ENCODE data around the gene FETUB. TPM values are rescaled to one million over a fixed set of nuclear protein-coding genes. Genes with fewer than 3 reads are reported as not detected.

The FETUB gene
- polyA plus RNA-seq, 2 of the 4 experiments (the other 2 are of a cell fraction), result 0.06 to 0.10 TPM

DNA sequence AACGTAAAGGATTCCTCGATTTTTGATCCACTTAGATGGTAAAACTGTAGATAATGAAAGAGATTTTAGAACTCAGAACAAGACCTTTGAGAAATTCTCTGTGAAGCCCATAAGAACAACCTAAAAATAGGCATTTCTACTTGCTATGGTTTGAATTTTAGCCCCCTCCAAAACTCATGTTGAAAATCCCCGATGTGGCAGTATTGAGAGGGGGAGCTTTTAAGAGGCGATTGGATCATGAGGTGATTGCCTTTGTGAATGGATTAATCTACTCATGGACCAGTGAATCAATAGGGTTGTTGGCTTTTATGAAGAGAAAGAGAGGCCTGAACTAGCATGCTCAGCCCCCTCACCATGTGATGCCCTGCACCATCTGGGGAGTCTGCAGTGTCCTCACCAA lies 47.5 kb upstream of the FETUB start:
- H3K4me1 ChIP-seq, result peaks cover 26% of the 10 kb centered on the region
- H3K4me3 ChIP-seq, result no peak overlapping the region
- no peak for DNase-seq (ENCODE audit: low read depth in 1 of 2, low spot score in 1 of 2)
- H3K9me3 ChIP-seq, result no peaks in the 10 kb centered on the region
- no peak overlapping the region for H3K27ac ChIP-seq
- ATAC-seq, result no peak
- CTCF ChIA-PET, result interaction anchor here (1.1 to 7.4 kb wide), 3 partner anchors 20 to 229 kb away, joined by 3 to 62 read pairs (median 7); partner anchors contain the start of gene AHSG
- TF ChIP-seq NFE2L2 (conservative IDR thresholded peaks at IDR 0.05; ENCODE audit: low read length) (no peak), ZSCAN20 (CRISPR knock-in tag; IDR thresholded peaks at IDR 0.05) (no peak), TP53 (CRISPR knock-in tag; IDR thresholded peaks at IDR 0.05) (no peak), MAFK (IDR thresholded peaks at IDR 0.05; ENCODE audit: partially characterized antibody) (peak; percentile 16), HOXA7 (CRISPR knock-in tag; IDR thresholded peaks at IDR 0.05) (no peak), PHF8 (IDR thresholded peaks at IDR 0.05; ENCODE audit: borderline replicate concordance, low read depth) (no peak)
- no peak for FAIRE-seq
- WGBS (ENCODE audit: missing lambda C conversion rate), result 90% methylated on average over 4 of the region's 4 CpGs
- POLR2A ChIA-PET, result no interaction called here
- no peak overlapping the region for H3K4me2 ChIP-seq

DNA sequence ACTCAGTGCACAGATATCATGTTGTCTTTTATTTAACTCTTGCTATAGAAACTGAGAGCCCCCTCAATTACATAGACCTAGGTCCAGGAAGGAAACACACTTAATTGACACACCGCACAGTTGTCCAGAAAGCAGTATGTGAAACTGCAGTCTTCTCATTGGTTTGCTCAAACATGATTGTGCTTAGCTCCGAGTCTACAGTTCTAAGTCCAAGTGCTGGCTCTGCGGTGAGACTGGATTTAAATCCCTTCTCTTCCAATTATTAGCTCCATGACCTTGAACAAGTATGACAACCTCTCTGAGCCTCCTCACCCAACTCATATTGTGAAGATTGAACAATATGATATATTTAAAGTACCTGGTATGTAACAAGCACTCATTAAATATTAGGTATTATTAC lies 46.3 kb upstream of the FETUB start:
- no peak overlapping the region for H3K4me3 ChIP-seq
- peaks cover 28% of the 10 kb centered on the region for H3K4me1 ChIP-seq
- no peak overlapping the region for H3K27ac ChIP-seq
- ATAC-seq (no peak), FAIRE-seq (no peak), DNase-seq (ENCODE audit: low read depth in 1 of 2, low spot score in 1 of 2) (no peak)
- ChIA-PET POLR2A (no interaction called here), CTCF (interaction anchor here (0.8 to 7.4 kb wide), 4 partner anchors 9 to 22 kb away, joined by 3 to 62 read pairs (median 4); partner anchors contain the start of gene AHSG)
- no peaks in the 10 kb centered on the region for H3K9me3 ChIP-seq
- H3K4me2 ChIP-seq, result no peak overlapping the region
- 95% methylated on average over 3 of the region's 3 CpGs for WGBS (ENCODE audit: missing lambda C conversion rate)
- TF ChIP-seq SREBF2 (IDR thresholded peaks at IDR 0.05), result no peak
- TF ChIP-seq, protein P1, sequence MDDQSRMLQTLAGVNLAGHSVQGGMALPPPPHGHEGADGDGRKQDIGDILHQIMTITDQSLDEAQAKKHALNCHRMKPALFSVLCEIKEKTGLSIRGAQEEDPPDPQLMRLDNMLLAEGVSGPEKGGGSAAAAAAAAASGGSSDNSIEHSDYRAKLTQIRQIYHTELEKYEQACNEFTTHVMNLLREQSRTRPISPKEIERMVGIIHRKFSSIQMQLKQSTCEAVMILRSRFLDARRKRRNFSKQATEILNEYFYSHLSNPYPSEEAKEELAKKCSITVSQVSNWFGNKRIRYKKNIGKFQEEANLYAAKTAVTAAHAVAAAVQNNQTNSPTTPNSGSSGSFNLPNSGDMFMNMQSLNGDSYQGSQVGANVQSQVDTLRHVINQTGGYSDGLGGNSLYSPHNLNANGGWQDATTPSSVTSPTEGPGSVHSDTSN (IDR thresholded peaks at IDR 0.05), result no peak
- TF ChIP-seq KDM5A (IDR thresholded peaks at IDR 0.05), result no peak
- TF ChIP-seq, protein P2, sequence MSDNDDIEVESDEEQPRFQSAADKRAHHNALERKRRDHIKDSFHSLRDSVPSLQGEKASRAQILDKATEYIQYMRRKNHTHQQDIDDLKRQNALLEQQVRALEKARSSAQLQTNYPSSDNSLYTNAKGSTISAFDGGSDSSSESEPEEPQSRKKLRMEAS (IDR thresholded peaks at IDR 0.05), result no peak
- TF ChIP-seq SMC3 (IDR thresholded peaks at IDR 0.05), result no peak
- TF ChIP-seq PHF8 (IDR thresholded peaks at IDR 0.05; ENCODE audit: borderline replicate concordance, low read depth), result no peak
- TF ChIP-seq JUN (IDR thresholded peaks at IDR 0.05), result no peak
- TF ChIP-seq, protein P3, sequence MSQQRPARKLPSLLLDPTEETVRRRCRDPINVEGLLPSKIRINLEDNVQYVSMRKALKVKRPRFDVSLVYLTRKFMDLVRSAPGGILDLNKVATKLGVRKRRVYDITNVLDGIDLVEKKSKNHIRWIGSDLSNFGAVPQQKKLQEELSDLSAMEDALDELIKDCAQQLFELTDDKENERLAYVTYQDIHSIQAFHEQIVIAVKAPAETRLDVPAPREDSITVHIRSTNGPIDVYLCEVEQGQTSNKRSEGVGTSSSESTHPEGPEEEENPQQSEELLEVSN (IDR thresholded peaks at IDR 0.05; ENCODE audit: borderline replicate concordance, low read depth), result no peak
- no peak for TF ChIP-seq HEYL (CRISPR knock-in tag; IDR thresholded peaks at IDR 0.05)
- TF ChIP-seq ZC3H11A (IDR thresholded peaks at IDR 0.05), result no peak
- no peak for TF ChIP-seq CBX8 (IDR thresholded peaks at IDR 0.05)
- TF ChIP-seq HOXA7 (CRISPR knock-in tag; IDR thresholded peaks at IDR 0.05), result no peak
- TF ChIP-seq RAD21 (conservative IDR thresholded peaks at IDR 0.05 in 1 of 2, IDR thresholded peaks at IDR 0.05 in 1 of 2), result no peak
- TF ChIP-seq KDM1A (IDR thresholded peaks at IDR 0.05; ENCODE audit: low read depth), result no peak

DNA sequence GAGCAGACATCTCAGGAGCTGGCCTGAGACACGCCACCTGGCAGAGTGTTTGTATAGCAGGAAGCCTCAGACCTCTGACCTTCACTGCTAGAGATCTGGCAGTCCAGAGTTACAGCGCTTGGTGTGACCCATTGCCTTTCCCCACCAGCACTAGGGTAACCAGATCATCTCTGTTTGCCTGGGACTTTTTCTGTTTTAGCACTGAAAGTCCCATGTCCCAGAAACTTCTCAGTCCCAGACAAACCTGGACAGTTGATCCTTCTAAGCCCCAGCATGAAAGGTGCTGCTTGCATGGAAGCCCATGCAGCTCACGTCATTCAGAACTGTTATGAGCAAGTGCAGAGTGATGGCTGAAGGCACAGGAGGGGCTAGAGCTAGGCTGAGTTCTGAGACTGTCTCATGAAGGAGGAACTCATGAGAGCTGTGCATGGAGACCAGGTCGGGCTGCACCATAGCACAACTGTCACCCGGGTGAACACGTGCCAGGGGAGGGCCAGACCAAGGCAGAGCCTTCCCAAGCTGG lies 45.5 kb upstream of the FETUB start:
- TF ChIP-seq TP53 (CRISPR knock-in tag; IDR thresholded peaks at IDR 0.05), result no peak
- TF ChIP-seq HEYL (CRISPR knock-in tag; IDR thresholded peaks at IDR 0.05), result no peak
- no peak for TF ChIP-seq FOSB (CRISPR knock-in tag; IDR thresholded peaks at IDR 0.05)
- TF ChIP-seq, protein P4, sequence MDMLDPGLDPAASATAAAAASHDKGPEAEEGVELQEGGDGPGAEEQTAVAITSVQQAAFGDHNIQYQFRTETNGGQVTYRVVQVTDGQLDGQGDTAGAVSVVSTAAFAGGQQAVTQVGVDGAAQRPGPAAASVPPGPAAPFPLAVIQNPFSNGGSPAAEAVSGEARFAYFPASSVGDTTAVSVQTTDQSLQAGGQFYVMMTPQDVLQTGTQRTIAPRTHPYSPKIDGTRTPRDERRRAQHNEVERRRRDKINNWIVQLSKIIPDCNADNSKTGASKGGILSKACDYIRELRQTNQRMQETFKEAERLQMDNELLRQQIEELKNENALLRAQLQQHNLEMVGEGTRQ (IDR thresholded peaks at IDR 0.05), result no peak
- no peak for TF ChIP-seq SREBF2 (IDR thresholded peaks at IDR 0.05)
- TF ChIP-seq JUN (IDR thresholded peaks at IDR 0.05), result no peak
- TF ChIP-seq KDM5A (IDR thresholded peaks at IDR 0.05), result no peak
- no peak for TF ChIP-seq NPAS2 (CRISPR knock-in tag; IDR thresholded peaks at IDR 0.05; ENCODE audit: borderline replicate concordance)
- no peak for TF ChIP-seq KDM1A (IDR thresholded peaks at IDR 0.05; ENCODE audit: low read depth)
- no peak for DNase-seq (ENCODE audit: low read depth in 1 of 2, low spot score in 1 of 2)
- Histone ChIP-seq H3K4me3 (no peak overlapping the region), H3K27ac (no peak overlapping the region), H3K9me3 (no peaks in the 10 kb centered on the region), H3K4me2 (no peak overlapping the region), H3K4me1 (peaks cover 28% of the 10 kb centered on the region)
- WGBS (ENCODE audit: missing lambda C conversion rate), result 69% methylated on average over 6 of the region's 6 CpGs
- POLR2A ChIA-PET, result no interaction called here
- CTCF ChIA-PET, result interaction anchor here (7.4 kb wide), 1 partner anchor 21 kb away, joined by 62 read pairs; no protein-coding TSS in a partner anchor
- no peak for FAIRE-seq
- no peak for ATAC-seq
